Bronchial epithelial cell (primary cell): ENCODE measurements around the gene LY6G5B. TPM values are rescaled to one million over a fixed set of nuclear protein-coding genes. Genes with fewer than 3 reads are reported as not detected.

ENCODE experiments used
- DNase-seq: peaks from one replicate; pipeline ENCODE4 v3.0.0-alpha.2; 2010; ENCODE audit warnings: low read depth
- FAIRE-seq: peaks from 2 replicates; lab custom pipeline; 2011; peaks lifted over from hg19 to GRCh38; lab: Jason Lieb, UNC
- H3K27me3 ChIP-seq: 2 replicates; pipeline ENCODE4 v1.5.1; 2011; ENCODE audit warnings: low read length; ENCODE audit not compliant: control insufficient read depth, insufficient read depth
- H3K36me3 ChIP-seq: 2 replicates; pipeline ENCODE4 v1.5.1; 2011; ENCODE audit warnings: low read length; ENCODE audit not compliant: control insufficient read depth, insufficient read depth
- H3K4me3 ChIP-seq: 2 replicates; pipeline ENCODE4 v1.5.1; 2011; ENCODE audit warnings: mild to moderate bottlenecking, low read depth, low read length, control low read depth
- total RNA-seq: library from RNA; depleted of rRNA; stranded (reverse); fragments of >200 nt; gene quantifications from 2 replicates; pipeline ENCODE4 v1.2.1, GENCODE V29; 2014
- TF ChIP-seq, protein P1 (sequence below): IDR thresholded peaks from 2 replicates; pipeline ENCODE4 v1.5.1; 2011; ENCODE audit warnings: mild to moderate bottlenecking, moderate library complexity, low read length, control low read depth, inconsistent platforms; ENCODE audit not compliant: insufficient read depth, severe bottlenecking

The LY6G5B gene, protein sequence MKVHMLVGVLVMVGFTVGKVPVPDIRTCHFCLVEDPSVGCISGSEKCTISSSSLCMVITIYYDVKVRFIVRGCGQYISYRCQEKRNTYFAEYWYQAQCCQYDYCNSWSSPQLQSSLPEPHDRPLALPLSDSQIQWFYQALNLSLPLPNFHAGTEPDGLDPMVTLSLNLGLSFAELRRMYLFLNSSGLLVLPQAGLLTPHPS
- total RNA-seq, result 1.1 and 2.3 TPM in 2 replicates

DNA sequence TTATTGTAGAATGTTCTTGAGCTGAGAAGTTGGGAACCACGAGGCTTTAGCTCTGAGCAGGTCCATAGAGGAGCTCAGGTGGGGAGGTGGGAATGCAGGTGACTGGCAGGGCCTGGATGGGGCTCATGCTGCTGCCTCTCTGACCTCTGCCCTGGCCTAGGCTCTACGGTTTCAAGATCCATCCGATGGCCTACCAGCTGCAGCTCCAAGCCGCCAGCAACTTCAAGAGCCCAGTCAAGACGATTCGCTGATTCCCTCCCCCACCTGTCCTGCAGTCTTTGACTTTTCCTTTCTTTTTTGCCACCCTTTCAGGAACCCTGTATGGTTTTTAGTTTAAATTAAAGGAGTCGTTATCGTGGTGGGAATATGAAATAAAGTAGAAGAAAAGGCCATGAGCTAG is at the start of gene LY6G5B:
Gene LY6G5B (plus strand): TSS at position 301 of the 400 bp plus-strand sequence. CDS start 975 bp downstream, outside the sequence.
- no peak for DNase-seq
- H3K27me3 ChIP-seq, result no peaks in the 10 kb centered on the region
- TF ChIP-seq, protein P1, sequence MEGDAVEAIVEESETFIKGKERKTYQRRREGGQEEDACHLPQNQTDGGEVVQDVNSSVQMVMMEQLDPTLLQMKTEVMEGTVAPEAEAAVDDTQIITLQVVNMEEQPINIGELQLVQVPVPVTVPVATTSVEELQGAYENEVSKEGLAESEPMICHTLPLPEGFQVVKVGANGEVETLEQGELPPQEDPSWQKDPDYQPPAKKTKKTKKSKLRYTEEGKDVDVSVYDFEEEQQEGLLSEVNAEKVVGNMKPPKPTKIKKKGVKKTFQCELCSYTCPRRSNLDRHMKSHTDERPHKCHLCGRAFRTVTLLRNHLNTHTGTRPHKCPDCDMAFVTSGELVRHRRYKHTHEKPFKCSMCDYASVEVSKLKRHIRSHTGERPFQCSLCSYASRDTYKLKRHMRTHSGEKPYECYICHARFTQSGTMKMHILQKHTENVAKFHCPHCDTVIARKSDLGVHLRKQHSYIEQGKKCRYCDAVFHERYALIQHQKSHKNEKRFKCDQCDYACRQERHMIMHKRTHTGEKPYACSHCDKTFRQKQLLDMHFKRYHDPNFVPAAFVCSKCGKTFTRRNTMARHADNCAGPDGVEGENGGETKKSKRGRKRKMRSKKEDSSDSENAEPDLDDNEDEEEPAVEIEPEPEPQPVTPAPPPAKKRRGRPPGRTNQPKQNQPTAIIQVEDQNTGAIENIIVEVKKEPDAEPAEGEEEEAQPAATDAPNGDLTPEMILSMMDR, result no peak
- FAIRE-seq, result no peak
- H3K4me3 ChIP-seq, result no peak within 1 kb of the TSS
- H3K36me3 ChIP-seq, result peaks cover 33% of the 10 kb centered on the region

DNA sequence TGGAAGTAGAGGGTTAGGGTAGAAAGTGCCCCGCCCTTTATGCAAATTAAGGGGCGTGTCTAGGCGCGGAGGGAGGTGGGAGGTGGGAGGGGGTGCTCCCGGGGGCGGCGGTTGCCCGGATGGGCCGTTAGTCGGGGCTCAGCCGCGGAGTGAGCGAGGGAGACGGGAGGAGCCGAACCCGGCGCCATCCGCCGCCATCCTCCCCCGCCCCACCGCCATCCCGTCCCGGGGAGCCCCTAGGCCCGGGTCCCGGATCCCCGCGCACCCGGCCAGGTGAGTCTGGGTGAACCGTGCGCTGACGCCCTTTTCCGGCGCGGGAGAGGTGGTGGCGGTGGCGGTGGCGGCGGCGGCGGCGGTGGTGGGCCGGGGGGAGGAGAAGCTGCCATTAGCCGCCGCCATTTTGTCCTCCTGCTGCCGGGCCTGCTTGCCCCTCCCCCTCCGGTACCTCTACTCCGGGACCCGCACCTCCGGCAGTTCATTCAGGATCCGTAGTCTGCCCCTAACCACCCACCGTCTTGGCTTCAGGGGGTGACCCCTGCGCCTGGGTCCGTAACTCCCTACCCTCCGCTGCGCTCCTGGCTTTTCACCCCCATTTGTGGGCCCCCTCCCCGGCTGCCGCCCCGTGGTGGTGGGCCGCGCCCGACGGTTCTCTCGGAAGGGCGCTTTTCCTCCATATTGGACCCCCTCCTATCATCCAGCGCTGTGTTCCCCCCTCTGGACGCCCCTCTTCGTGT is 49.0 kb upstream of the LY6G5B start, which contains the start of gene PRRC2A:
Gene PRRC2A (plus strand): TSS at position 130 of the 734 bp plus-strand sequence. CDS start 2,075 bp downstream, outside the sequence.
- H3K36me3 ChIP-seq, result peaks cover 20% of the 10 kb centered on the region
- peak within 1 kb of the TSS; percentile 73 for H3K4me3 ChIP-seq
- TF ChIP-seq, protein P1, result no peak
- H3K27me3 ChIP-seq, result no peaks in the 10 kb centered on the region
- DNase-seq (no peak), FAIRE-seq (no peak)

DNA sequence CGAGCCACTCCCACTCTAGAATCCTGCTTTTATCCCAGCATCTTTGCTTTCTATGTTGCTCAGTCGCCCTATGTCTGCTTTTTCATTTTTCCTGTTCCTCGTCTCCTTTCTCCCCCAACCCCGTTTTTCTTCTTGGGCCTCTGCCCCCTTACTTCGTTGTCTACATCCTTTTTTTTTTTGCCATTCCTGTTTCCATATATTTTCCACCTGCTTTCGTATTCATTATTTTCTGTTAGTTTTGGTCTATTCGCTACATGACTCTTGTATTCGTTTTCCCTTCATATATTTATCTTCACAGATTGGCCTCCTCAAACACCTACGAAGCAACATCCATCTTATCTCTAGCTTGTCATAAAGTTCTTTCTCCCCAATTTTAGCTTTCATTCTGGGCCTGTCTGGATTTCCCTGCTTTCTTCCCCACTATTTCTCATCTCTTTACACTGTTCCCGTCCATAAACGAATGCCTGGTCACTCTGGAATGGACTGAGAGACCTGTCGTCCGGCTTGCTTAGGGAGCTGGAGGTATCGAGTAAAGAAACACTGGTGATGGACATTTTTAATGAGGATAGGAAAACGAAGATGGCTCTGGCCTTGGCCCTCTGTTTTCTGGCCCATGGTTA is 48.3 kb upstream of the LY6G5B start:
- DNase-seq (no peak), FAIRE-seq (no peak)
- peaks cover 26% of the 10 kb centered on the region for H3K36me3 ChIP-seq
- no peaks in the 10 kb centered on the region for H3K27me3 ChIP-seq
- H3K4me3 ChIP-seq, result peak overlapping the region; percentile 73
- TF ChIP-seq, protein P1, result no peak

DNA sequence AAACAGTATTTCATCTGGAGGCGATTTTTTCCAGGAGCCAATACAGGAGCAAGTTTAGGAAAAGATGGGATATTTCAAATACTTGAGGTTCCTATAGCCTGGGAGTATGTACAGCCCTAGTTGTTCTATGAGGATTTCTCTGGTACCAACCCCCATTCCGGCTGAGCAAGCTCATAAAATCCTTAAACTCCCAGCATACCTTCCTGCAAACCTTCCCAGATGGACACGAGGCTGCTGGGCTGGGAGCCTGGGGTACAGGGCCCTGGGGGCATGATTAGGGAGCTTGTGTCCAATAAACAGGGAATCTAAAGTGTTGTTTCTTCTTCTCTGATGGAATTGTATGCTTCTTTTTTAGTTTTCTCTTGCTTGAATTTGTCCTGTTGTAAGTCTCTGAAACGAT is 47.8 kb upstream of the LY6G5B start:
- no peak for FAIRE-seq
- Histone ChIP-seq H3K36me3 (peaks cover 30% of the 10 kb centered on the region), H3K4me3 (peak overlapping the region; percentile 73)

DNA sequence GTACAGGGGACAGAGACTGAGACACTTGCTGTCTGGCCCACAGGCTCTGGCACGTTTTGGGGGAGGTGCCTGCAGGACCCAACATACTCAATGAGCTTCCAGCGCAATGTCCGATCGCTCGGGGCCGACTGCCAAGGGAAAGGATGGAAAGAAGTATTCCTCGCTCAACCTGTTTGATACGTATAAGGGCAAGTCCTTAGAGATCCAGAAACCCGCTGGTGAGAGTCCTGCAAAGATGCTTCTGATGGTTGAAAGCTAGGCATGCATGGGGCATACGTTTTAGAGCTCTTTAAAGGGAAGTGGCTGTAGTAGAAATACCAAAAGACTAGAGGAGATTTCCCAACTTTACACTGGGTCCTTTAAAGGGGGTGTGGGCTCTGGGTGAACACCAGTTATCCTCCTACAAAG is 47.1 kb upstream of the LY6G5B start:
- H3K27me3 ChIP-seq, result no peaks in the 10 kb centered on the region
- H3K4me3 ChIP-seq, result no peak overlapping the region
- TF ChIP-seq, protein P1, result no peak
- H3K36me3 ChIP-seq, result peaks cover 35% of the 10 kb centered on the region
- FAIRE-seq (no peak), DNase-seq (peak; percentile 63)

More for the DNA sequence above, 47.8 kb upstream of the LY6G5B start:
- DNase-seq, result no peak
- H3K27me3 ChIP-seq, result no peaks in the 10 kb centered on the region
- TF ChIP-seq, protein P1, result no peak
